Erythroblast (primary cell): ENCODE measurements around the gene ADM.

Experiments
- GATA1 ChIP-seq: IDR thresholded peaks from 2 replicates; pipeline ENCODE4 v1.6.1; 2011; ENCODE audit warnings: low read depth, mild to moderate bottlenecking, control low read depth, low read length, moderate library complexity
- POLR2A ChIP-seq: IDR thresholded peaks from 2 replicates; pipeline ENCODE4 v1.6.1; 2011; ENCODE audit warnings: mild to moderate bottlenecking, low read length

GRCh38 chr11:10307400-10308200, 2.7 kb downstream of the ADM start:
- TF ChIP-seq POLR2A (no peak), GATA1 (no peak)
